ENCODE data around the gene FBXO17.

FBXO17 gene

DNA sequence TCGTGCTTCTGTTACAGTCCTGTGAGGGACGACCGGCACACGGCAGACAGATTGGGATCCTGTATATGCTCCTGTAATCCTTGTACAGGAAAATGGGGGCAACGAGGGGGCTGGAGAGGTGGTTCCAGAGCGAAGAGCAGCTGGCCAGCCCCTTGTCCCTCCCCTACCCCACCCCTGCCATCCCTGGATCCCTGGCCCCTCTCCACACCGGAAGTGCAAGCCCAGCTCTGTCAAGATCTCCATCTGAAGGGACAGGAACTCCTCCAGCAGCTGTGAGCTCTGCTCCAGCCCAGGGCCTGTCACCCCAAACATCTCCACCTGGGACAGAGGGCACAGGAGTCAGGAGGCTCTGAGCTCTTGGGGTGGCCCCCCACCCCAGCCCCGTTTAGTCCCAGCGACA lies 58.0 kb downstream of the FBXO17 start:
- DNase-seq (ENCODE audit: low read depth, low spot score) = no peak

DNA sequence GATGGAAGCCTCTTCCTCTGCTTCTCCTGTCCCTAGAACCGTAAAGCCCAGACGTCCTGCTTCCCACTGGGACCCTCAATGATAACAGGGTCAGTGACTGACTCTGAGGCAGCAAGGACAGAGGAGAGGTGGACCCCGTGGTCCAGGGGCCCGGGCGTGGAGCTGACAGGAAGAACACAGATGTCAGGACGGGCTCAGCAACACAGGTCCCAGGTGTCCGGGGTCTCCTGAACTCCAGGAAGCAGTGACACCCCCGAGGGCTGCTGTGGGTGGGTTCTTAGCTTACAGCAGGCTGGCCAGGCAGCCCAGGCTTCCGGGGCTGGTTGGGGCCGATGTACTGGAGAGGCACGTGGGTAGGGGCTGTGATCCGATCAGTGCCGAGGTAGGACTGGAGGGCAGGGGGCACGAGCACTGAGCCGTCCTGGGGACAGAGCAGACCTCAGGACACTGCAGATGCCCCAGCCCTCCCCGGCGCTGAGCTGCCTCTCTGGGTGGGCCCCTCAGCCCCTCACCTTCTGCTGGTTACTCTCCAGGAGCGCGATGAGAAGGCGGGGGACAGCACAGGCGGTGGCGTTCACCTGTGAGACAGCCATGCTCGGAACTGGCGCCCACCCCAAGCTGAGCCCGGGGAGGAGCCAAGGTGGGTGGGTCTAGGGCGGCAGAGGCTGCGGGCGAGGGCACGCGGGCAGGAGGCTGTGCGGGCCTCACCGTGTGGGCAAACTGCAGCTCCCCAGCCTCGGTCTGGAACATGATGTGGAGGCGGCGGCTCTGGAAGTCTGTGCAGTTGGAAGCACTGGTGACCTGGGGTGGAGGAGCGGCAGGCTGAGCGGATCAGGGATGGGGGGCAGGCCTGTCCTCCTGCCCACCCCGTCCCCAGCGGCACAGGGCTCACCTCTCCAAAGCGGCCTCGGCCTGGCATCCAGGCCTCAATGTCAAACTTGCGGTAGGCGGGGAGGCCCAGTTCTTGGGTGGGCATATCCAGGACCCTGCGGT lies 59.9 kb downstream of the FBXO17 start:
- DNase-seq (ENCODE audit: low read depth, low spot score) = no peak

DNA sequence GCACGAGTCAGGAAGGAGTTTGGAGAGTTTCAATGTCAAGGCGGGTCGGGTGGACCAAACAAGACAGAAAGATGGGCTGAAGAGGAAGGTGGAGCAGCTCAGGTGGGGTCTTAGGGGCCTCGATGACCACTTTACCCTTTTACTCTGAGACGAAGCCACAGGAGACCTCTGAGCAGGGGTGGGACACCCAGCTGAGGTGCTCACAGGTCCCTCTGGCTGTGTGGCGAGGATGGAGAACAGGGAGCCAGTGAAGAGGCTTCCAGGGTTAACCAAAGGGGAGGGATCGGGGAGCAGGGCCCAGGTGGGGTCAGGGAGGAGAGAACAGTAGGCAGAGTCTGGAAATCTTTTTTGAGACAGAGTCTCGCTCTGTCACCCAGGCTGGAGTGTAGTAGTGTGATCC lies 61.6 kb downstream of the FBXO17 start:
- no peak for DNase-seq (ENCODE audit: low read depth, low spot score)

DNA sequence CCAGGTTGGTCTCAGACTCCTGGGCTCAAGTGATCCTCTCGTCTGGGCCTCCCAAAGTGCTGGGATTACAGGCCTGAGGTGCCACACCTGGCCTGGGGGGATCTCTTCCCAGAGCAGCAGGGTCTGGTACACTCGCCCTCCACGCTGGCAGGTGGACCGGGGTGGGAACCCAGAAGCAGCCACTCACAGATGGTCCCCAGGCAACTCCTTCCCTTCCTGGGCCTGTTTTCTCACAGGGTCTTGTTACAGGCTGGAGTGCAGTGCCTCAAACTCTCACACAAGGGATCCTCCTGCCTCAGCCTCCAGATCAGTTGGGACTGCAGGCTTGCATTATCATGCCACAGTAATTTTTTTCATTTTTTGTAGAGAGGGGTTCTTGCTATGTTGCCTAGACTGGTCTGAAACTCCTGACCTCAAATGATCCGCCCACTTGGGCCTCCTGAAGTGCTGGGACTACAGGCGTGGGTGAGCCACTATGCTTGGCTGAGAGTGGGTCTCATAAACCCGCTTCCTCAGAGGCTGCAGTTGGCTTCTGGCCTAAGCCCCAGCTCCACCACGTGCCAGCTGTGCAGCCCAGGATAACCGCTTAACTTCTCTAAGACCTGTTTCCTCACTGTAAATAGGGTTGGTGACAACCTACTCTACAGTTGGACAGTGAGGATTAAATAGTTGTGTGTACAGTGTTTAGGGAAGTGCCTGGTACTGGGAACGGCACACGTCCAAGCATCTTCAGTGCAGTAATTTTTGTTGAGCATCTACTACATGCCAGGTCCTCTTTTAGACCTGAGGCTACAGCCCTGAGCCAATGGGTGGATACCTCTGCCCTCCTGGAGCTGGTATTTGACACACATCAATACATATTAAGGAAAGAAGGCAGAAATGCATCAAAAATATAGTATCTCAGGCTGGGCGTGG lies 62.7 kb downstream of the FBXO17 start:
- no peak for DNase-seq (ENCODE audit: low read depth, low spot score)

DNA sequence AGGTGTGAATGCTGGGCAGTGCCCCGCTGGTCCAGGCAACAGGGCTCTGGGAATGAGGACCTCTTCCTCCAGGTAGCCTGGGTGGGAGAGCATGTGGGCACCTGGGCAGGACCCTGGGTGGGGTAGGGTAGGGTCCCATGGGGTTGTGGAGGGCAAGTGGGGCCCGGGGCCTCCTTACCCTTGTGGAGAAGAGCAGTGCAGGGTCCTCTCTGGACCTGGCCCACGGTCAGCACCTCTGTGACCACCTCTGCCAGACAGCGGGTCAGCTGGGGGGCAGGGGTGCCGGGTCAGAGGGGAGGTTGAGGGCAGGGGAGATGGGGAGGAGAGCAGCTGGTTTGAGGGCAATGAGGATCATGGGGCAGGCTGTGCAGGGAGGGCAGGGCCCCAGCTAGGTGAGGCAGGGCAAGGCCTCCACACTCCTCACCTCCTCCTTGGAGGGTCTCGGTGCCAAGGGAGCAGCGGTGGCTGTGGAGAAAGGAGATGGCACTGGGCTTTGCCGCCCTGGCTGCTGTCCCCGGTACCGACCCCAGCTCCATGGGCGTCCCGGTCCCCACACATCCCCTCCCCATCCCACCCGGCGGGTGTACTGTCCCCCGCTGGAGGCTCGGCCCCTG lies 64.0 kb downstream of the FBXO17 start:
- DNase-seq (ENCODE audit: low read depth, low spot score) = no peak

DNA sequence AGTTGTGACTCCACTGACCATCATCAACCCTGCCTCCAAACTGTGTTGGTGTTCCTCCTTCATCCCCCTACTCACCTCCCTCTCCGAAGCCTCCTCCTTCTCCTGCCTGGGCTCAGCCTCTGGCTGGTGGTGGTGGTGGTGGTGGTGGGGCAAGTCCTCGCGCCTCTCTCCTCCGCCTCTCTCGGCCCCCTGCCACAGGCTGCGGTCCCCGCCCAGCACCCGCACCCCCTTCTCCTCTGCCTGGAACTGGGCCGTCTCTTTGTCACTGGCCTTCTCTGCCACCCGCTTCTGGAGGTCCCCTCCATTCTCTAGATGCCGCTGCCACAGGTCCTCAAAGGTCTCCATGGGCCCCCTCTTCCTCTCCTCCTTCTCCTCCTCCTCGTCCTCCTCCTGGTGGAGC lies 65.1 kb downstream of the FBXO17 start:
- DNase-seq (ENCODE audit: low read depth, low spot score) = no peak

DNA sequence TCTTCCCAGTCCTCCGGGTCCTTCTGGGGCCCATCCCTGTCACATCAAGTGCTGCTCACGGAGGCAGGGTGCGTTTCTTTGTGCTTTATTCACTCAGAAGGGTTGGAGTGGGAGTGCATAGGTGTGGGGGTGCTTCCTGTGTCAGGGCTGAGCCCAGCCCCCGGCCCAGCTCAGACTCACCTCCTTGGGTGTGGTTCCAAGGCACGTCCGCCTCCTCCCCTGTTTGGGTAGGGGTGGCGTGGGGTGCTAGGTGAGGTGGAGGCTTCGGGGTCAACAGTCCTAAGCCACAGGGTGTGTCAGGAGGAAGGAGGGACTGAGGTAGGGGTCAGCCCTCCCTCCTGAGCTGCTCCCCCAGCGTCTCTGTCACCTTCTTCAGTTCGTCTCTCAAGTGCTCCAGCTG lies 66.6 kb downstream of the FBXO17 start:
- no peak for DNase-seq (ENCODE audit: low read depth, low spot score)

DNA sequence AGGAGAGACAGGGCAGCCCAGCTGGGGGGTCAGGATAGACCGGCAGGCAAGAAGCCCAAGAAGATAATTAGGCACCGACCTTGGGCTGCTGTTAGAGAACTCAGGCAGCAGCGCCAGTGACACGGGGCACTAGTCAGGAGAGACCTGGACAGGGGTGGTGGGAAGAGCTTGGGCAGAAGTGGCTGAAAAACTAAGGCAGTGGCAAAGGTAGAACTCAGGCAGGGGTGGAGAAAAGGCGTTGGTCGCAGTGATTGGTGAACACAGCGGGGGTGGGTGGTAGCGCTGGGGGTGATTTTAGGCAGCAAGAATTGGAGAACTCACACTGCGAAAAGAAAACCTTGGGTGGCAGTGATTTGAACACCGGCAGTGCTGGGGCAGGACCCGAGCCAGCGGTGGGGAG lies 67.9 kb downstream of the FBXO17 start:
- DNase-seq (ENCODE audit: low read depth, low spot score) = no peak

DNA sequence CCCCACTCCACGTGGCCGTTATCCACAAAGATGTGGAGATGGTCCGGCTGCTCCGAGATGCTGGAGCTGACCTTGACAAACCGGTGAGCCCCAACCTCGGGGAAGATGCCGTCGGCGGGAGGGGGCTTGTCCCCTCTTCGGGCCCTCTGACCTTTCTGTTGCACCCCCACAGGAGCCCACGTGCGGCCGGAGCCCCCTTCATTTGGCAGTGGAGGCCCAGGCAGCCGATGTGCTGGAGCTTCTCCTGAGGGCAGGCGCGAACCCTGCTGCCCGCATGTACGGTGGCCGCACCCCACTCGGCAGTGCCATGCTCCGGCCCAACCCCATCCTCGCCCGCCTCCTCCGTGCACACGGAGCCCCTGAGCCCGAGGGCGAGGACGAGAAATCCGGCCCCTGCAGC lies 68.3 kb downstream of the FBXO17 start:
- no peak for DNase-seq (ENCODE audit: low read depth, low spot score)

DNA sequence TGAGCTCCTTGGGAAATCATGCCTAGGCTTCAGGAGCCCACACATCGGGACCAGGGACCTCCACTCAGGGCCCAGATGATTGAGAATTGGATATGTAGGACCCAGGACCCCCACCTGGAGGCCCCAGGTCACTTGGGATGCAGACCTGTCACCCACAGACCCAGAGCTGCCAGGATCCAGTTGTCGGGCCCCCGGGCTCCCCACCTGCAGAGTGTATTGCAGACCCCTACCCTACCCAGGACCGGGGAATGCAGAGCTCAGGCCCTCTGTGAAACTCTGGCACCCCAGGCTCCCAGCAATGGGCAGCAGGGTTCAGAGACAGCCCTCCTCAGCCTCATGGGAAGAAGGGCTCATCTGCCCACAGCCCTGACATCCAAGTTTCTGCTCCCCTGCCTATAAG lies 69.9 kb downstream of the FBXO17 start:
- DNase-seq (ENCODE audit: low read depth, low spot score) = no peak

DNA sequence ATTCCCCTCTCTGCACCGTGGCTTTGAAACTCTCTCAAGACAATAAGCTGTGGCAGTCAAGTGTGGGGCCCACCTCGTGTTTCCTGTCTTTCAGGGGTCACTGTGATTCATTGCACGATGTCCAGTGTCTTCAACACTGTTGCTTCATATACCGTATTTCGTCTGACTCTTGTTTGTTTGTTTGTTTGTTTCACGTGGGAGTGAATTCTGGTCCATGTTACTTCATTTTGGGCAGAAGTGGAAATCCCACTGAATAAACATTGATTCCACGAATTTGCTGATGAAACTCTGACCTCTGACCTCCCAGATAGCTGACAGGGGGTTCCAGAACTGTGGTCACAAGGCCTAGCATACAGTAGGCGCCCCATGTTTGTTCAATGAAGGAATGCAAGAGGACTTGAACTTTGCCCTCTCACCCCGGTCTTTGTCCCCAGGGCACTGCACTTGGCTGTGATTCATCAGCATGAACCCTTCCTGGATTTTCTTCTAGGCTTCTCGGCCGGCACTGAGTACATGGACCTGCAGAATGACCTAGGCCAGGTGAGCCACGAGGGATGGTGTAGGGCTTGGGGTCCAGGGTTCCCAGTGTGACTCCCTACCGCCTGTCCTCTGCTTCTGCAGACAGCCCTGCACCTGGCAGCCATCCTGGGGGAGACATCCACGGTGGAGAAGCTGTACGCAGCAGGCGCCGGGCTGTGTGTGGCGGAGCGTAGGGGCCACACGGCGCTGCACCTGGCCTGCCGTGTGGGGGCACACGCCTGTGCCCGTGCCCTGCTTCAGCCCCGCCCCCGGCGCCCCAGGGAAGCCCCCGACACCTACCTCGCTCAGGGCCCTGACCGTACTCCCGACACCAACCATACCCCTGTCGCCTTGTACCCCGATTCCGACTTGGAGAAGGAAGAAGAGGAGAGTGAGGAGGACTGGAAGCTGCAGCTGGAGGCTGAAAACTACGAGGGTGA lies 70.7 kb downstream of the FBXO17 start:
- DNase-seq (ENCODE audit: low read depth, low spot score) = no peak

DNA sequence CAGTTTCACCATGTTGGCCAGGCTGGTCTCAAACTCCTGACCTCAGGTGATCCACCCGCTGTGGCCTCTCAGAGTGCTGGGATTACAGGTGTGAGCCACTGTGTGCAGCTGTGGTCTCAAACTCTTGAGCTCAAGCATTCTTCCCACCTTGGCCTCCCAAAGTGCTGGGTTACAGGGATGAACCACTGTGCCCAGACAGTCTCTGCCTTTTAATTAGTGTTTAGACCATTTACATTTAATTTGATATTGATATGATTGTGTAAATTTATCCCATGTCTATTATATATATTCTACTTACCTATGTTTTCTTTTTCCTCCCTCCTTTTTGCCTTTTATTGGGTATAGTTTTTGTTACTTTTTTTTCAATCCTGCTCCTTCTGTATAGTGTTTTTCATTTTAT lies 73.9 kb downstream of the FBXO17 start:
- DNase-seq (ENCODE audit: low read depth, low spot score) = no peak

DNA sequence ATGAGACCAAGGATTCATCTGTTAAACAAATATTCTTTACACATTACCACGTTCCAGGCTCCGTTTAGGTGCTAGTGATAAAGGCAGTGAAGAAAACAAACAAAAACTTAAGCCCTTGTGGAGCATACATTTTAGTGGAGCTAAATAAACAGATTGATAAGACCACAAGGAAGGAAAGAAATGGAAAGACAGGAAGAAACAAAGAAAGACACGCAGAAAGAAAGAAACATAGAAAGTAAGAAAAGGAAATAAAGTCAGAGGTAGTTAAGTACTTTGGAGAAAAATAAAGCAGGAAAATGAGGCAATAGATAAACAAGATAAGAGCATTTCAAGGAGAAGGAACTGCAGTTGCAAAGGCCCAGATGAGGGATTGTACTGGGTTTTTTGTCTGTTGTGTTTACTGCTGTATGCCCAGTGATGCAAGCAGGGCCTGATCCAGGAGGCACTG lies 74.8 kb downstream of the FBXO17 start:
- no peak for DNase-seq (ENCODE audit: low read depth, low spot score)

DNA sequence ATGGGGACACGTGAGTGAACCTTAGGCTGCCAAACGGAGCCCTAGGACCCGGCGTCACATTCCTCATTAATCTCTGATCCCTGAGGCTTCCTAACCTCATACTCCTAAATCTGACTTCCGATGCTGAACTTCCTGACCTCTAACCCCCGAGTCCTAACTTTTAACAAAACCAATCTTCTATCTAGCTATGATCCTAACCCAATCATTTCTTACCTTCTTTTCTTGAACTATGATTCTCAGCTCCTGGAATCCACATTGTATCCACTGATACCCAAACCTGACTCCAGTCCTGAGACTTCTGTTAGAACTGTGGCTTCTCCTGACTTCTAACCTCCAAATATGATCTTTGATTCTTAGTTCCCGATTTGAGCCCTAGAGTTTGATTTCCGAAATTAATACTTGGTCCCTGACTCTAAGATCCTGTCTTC lies 75.3 kb downstream of the FBXO17 start:
- DNase-seq (ENCODE audit: low read depth, low spot score) = peak; percentile 10

DNA sequence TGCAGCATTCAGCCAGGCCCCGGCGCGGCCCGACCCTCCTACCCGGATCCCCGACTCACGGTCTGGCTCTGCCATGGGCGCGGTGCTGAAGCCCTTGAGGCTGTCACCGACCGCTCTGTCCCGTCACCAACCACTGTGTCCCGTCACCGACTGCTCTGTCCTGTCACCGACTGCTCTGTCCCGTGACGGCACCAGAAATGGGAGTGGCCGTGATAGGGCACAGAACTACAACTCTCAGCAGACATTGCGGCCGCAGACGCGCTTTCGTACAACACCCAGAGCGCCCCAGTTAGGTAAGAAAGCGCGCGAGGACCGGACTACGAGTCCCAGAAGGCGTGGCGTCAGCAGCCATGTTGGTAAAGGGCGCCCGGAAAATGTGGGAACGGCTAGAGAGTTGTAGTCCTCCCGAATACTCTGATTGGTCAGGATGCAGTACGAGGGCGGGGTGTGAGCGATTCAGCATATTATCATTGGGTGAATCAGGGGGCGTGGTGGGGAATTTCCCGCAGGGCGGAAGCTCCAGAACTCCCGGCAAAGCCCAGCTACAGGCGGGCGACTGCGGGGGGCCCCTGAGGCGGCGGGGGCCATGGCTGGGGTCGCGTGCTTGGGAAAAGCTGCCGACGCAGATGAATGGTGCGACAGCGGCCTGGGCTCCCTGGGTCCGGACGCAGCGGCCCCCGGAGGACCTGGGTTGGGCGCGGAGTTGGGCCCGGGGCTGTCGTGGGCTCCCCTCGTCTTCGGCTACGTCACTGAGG lies 75.9 kb downstream of the FBXO17 start, which contains the start of the genes NFKBIB and SIRT2:
NFKBIB (plus strand) TSS at position 523 of the 755 bp plus-strand sequence; CDS start at position 587, 64 bp downstream.
SIRT2 (minus strand) TSS at position 172 of the 755 bp plus-strand sequence; CDS start at position 75, 97 bp downstream.
- peak; percentile 99 for DNase-seq (ENCODE audit: low read depth, low spot score)

DNA sequence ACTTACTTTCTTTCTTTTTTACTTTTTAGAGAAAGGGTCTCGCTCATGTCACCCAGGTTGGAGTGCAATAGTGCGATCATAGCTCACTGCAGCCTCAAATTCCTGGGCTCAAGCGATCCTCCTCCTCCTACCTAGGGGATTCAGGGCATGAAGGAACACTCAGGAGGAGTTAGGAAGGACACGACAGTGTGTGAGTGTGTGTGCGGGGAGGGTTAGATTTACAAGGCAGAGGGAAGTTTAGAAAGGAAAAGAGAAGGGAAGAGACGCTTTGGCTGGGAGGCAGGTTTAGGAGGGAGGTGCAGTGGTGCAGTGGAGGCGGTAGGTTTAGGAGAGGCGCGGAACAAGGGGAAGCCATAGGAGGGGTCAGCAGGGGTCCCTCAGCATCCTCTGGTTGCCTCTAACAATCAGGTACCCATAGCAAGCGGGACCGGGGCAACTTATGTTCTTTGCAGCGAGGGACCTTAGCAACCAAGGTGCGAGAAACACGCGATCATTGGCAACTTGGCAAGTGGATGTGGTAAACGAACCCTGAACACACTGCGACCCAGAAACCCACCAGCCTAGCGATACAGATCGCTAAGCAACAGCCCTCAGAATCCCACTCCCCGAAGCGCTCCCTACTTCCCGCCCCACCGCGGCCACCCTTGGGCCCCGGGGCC lies 76.6 kb downstream of the FBXO17 start:
- DNase-seq (ENCODE audit: low read depth, low spot score) = no peak

DNA sequence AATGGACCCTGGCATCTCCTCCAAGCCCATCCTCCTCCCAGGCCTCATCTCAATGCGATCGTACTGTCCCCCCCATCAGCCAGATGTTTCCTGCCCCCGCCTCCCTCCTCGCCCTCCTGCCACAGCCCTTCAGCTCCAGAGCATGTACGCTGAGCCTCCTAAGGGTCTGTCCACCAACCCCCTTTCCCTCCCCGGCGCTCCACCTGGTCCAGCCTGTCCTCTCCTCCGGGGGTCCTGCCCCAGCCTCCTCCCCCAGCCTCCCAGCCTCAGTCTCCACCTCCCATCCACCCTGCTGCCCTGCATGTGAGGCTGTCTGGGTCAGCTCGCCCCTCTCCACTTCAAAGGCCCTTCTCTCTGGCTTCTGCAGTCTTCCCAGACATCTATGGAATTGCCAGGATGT lies 80.6 kb downstream of the FBXO17 start:
- no peak for DNase-seq (ENCODE audit: low read depth, low spot score)

DNA sequence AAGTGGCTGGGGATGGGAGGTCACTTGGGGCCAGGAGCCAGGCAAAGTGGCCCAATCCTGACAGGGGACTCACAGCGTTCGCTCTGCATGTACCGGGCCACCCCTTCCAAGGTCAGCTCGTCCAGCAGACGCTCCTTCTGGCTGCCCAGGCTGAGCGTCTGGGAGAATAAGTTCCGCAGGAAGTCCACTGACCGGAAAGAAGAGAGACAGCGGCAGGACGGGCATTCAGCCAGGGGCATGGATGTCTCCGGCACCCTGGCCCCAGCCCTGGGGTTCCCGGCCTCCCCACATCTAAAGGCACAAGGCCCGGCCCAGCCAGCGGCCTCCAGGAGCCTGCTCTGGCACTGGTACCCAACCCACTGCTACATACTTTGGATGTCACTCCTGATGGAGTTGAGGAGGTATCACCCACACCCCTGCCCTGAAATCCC lies 82.2 kb downstream of the FBXO17 start:
- DNase-seq (ENCODE audit: low read depth, low spot score) = no peak

DNA sequence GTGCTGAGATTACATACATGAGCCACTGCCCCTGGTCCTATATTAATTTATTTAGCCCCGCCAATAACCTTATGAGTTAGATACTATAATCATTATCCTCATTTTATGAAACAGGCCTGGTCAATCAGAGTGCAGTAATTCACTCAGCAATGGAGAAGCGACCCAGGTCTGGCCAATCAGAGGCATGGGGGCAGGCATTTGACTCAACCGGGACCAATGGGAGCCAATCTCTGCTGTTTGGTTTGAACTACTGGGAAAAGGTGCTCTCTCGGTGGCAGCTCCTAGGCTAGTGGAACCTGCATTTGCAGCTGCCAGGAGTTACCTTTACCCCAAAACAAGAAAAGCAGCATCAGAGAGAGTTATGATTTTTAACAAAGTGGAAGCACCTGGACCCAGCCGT lies 82.7 kb downstream of the FBXO17 start:
- no peak for DNase-seq (ENCODE audit: low read depth, low spot score)
